GM21576 (cell line): ENCODE results near the gene YARS2.
"Not testable (repeated sequence)": the region's sequence is repeated elsewhere in the genome, so short reads cannot be mapped to it uniquely, and the experiment has no call there.

Source experiments
- ATAC-seq: cut with Tn5 transposase; IDR thresholded peaks from one replicate; pipeline ENCODE4 v1.9.1; 2021; ENCODE audit warnings: mild to moderate bottlenecking, moderate library complexity; ENCODE audit not compliant: unreplicated experiment

YARS2 gene

DNA sequence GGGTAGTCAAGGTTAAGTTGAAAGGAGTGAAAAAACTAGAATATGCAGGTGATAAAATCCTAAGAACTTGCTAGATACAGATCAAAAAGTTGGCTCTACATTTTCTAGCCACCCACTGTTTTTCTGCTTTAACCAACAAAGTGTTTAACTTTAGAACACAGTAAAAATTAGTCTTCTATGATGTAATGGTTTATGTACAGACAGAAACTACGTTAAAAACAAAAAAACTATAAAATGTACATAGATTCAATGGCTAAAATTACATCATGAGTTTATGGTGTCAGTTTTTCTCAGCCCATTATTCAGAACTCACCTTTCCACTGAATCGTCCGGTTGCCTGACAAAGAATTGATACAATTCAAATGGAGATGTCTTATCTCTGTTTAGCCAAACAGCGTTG is 2.1 kb downstream of the YARS2 start:
- no peak for ATAC-seq

DNA sequence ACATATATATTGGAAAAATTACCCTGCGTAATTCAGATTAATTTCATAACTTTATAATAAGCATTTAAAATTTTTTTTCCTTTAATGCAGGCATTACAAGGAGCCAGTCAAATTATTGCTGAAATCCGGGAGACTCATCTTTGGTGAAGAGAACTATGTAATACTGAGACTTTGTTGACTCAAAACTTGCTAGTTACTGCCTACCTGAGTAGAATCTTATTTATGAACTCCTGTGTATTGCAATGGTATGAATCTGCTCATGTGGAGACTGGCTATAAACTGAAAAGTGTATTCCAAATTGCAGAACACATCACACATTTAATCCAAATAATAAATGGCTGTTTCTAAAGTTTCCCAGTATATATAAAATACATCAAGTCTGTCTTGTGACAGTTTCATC is 12.4 kb downstream of the YARS2 start:
- ATAC-seq, result no peak

DNA sequence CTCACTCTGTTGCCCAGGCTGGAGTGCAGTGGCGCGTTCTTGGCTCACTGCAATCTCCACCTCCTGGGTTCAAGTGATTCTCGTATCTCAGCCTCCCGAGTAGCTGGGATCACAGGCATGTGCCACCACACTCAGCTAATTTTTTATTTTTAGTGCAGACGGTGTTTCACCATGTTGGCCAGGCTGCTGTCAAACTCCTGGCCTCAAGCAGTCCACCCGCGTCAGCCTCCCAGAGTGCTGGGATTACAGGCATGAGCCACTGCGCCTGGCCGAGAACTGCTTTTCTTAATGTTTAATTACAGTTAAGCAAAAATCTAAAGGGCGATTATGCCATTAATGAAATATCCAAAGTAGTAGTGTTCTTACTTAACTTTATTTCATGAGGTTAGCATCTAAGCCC is 13.6 kb downstream of the YARS2 start:
- no peak for ATAC-seq

DNA sequence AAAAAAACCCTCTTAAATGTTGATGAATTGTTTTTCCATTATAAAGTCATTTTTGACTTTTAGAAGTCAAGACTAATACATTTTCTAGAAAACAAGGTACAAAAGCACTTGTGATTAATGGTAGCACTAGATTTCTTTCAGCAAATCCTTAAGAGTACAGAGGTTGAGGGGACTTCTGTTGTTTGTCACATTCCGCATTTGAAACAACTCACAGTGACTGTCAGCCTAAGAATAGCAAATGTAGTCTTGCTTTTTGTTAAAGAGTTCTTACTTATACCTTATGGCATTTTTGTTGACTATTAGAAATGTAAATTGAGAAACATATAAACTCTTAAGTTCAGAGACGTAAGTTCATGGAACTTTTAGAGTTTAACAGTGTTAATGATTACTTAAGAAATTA is 16.4 kb downstream of the YARS2 start:
- no peak for ATAC-seq

DNA sequence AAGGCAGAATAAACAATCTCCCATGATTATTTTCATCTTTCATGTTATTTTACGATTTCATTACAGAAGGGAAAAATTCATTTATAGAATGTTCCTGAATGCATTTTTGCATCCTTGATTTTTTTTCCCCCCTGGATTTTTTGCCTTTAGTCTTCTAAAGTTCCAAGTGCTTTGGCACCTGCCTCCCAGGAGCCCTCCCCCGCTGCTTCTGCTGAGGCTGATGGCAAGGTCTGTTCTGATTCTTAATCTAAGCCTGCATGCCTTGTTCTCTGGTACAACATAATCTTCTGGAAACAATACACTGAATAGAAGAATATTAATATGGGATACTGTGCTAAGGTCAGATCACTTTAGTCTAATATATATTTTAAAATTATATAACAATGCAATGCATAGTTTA is 18.0 kb downstream of the YARS2 start:
- ATAC-seq, result no peak

DNA sequence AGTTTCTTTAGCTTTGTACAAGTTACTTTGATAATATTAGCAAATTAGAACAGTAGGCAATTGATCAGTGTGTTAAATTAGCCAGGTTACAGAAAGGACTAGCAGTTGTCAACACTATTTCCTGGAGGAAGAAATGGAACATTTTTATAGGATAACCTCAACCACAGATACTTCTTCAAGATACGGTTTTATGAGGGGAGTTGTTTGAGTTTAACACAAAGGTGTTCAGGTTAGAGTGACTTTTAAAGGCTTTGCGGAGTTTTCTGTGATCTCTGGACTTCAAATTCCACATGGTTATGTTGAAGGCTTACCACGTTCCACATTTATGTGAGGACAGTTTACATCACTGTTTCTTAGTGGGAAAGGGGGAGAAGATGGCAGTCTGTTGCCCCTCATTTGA is 19.3 kb downstream of the YARS2 start:
- ATAC-seq, result no peak

DNA sequence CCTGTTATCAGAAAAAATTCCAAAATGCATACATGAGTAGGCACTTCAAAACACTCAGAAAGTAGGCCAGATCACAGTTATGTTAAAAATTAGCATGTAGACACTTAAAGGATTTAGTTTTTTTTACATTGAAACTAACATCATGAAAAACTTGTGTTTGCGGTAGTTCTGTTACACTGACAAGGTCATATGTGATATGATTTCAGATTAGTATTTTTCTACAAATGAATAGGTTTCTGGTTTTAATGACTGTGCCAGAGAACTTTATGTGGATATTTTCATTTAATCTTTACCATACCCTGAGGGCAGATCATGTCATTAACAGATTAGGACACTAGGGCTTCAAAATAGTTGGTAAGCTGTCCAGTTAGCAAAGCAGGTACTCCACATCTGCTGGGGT is 20.7 kb downstream of the YARS2 start:
- no peak for ATAC-seq

DNA sequence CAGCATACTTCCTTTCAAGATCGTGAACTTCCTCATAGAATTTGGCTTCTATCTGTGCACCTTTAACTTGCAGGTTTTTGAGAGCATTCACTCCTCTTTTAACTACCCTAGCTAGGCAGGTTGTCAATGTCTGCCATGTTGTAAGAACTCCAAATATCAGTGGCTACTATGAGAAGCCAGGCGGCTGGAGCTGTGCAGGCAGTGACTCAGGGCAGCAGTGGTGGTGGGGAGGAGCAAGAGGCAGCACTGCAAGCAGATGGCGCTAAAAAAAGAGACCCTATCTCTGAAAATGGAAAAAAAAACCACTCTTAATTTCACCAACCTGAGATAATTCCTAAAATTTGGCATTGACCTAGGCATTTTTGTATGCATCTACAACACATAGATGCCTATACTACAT is 28.5 kb downstream of the YARS2 start:
- ATAC-seq, result no peak

DNA sequence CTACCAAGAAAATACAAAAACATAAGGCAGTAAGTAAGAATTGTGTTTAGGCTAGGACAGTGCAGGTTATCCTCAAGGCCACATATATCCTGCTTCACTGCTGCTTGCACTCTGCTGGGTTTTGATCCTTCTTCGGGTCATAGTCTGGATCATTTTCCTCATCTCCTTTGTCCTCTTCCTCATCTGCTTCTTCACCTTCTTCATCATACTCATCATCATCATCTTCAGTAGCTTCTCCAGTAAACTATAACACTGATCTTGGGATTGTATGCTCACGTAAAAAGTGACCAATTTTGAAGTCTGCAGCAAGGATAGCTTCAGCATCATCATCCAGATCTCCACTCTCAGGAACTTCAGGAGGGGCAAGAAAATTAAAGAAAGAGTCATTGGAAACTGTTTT is 29.4 kb downstream of the YARS2 start:
- no peak for ATAC-seq

DNA sequence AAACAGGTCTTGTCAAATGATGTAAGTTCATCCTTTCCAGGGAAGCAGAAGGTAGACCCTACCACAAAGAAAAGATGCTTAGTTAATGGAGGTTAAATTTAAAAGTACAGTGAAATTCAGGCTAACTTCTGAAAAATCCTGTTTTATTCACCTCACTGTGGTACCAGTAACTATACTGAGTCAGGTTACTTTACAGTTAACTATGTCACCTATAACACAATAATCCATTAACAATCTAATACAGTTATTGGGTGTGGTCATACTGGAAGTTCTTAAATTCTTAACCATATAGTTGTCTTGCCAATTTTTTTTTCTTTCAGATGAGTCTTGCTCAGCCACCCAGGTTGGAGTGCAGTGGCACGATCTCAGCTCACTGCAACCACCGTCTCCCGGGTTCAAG is 30.4 kb downstream of the YARS2 start:
- ATAC-seq, result not testable (repeated sequence)

DNA sequence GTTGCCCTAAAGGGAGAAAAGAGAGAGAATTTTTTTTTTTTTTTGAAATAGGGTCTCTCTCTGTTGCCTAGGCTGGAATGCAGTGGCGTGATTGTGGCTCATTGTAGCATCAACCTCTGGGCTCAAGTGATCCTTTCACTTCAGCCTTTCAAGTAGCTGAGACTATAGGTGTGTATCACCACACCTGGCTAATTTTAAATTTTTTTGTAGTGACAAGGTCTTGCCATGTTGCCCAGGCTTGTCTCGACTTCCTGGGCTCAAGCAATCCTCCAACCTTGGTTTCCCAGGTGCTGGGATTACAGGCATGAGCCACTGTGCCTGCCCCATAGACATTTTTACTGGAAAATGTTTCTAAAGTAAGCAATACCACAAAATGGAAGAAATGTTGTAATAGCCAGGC is 36.8 kb downstream of the YARS2 start:
- no peak for ATAC-seq

DNA sequence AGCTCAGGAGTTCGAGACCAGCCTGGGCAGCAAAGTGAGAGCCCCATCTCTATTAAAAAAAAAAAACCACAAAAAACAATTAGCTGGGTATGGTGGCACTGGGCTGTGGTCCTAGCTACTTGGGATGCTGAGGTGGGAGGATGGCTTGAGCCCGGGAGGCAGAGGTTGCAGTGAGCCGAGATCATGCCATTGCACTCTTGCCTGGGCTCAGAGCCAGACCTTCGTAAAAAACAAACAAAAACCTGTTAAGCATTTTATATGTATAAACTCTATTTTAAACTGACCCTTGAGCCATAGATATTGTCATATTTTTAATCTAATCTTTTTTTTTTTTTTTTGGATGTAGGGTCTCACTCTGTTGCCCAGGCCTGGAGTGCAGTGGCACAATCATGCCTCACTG is 40.9 kb downstream of the YARS2 start:
- no peak for ATAC-seq

DNA sequence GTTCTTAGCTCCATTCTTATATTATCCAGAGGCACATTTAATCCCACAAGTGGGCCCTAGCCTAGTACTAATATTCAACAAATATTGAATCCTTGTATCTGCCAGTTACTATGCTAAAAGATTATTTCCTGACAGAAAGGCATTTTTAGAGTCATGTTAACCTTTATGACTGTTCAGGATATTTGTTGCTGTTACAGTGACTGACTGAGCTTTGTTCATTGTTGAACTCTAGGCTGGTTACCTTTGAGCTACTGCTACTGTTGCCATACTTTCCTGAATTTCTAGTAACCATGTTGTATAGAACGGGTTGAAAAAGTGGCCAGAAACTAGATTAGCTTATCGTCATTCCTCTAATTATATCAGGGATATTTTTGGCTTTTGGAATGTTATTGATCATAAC is 46.8 kb downstream of the YARS2 start:
- ATAC-seq, result no peak

DNA sequence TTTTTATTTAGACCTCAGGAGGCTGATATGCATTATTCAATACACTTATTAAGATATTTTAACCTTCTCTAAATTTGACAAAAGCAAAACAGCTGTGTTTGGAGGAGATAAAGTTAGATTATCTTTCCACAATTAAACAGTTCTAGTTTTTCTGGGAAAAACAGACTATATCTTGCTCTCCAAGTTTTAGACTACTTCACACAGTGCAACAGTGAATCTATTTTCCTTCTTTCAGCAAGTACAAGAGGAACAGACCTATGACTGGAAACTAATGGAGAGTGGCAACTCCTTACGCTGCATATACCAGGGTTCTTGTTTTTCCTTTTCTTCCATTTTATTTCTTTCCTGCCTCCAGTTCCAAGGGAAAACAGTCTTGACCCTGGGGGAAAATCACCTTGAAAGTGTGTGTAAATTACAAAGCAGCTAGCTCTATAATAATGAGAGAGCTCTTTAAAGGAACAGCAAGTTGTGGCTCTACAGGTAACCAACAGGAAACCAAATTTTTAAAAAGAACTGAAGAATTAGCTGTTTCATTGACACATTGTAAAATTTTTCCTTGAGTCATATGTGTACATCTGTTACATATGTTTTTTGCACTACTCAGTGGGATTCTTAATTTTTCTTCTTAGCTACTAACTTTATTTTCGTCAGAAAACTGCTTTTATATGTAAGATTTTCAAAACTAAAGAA is 49.2 kb downstream of the YARS2 start:
- no peak for ATAC-seq

DNA sequence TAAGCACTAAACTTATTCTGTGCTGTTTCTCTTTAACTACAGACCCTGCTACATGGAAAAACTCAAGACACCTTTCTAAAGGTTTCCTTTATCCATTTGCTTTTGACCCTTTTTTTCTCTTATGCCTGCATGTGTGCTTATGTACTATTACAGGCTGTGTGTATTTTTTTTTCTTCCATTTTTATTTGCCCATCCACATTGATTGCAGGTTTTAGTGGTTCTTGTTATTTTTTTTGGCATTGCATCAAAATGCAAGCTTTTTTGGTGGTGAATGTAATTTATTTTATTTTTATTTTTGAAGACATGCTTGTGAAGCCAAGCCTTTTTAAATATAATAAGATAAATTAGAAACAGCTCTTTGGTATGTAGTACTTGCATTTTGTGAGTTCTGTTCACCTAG is 49.9 kb downstream of the YARS2 start:
- no peak for ATAC-seq

DNA sequence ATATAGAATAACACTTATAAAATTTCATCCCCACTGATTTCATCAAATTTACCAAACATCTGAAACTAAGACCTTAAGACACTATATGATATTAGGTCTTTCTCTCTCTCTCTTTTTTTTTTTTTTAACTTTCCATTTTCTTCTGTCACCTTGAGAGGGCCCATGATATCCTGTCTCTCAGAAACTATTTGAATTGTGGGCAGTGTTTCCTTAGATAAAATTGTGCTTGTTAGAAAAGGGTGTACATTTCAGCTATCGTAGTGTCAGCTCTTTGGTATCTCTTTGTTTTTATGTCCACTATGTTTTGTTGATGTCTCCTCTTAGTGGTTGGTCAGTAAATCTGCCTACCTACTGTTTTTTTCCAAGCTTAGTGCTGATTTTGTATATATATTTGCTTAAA is 52.8 kb downstream of the YARS2 start:
- ATAC-seq, result no peak

DNA sequence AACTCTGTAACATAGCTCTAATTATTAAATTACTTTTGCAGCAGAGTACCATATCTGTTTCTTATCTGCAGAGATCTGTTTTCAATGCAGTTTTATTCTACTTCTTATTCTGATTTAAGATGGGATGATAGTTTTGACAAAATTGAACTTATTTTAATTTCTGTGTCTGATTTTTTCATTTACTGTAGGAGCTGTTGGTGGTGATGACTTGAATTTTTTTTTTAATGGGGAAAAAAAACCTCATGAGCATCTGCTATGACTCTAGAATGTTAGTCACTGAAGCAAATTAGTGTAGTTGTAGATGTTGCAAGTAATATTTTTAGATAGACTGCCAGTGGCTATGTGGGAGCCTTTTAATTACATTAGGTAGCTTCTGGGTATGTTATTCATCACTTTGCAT is 53.2 kb downstream of the YARS2 start:
- no peak for ATAC-seq

DNA sequence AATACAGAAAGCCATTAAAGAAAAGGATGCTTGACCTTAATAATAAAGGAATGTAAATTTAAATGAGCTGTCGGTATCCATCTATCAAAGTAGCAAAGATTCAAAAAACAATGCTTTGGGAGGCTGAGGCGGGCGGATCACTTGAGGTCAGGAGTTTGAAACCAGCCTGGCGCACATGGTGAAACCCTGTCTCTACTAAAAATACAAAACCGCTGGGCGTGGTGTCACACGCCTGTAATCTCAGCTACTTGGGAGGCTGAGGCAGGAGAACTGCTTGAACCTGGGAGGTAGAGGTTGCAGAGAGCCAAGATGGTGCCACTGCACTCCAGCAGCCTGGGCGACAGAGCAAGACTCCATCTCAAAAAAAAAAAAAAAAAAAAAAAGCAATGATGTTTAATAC is 56.3 kb downstream of the YARS2 start:
- ATAC-seq, result not testable (repeated sequence)

DNA sequence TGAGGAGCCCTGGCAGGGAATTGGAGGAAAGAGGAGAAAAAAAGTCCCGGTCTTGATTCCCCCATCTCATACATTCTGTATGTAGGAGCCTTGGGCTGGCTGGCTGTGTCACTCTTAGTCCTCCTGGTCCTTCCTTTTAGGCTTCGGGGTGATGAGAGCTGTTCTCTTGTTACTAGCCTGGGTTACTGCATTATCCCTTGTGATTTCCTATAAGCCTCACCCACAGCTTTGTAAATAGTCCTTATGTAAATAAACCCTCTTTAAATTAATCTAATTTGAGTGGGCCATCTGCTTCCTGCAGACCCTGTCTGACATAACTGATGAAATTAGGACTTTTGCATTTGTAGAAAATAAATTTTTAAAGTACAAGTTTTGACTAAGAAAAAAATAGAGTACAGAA is 57.4 kb downstream of the YARS2 start:
- no peak for ATAC-seq

DNA sequence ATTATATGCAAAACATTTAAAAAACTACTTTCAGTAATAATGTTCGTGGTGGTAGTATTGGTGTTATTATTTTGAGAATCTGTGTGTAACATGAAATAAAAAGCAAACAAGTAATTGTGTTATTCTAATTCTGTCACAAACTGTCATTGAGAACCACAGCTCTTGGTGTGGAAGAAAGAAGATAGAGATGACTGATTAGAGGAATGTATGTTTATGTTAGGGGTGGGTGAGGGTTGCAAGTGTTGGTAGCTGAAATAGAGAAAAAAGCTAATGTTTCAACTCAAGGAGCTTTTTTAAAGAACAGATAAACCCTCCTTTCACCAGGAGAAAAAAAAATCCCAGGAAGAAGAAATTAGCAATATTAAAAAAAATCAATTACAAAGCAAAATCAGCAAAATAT is 58.3 kb downstream of the YARS2 start:
- no peak for ATAC-seq
